K562 (cell line): ENCODE data around the gene RGS9. TPM values are rescaled to one million over a fixed set of nuclear protein-coding genes. Genes with fewer than 3 reads are reported as not detected.

ENCODE experiments used
- ARHGAP35 ChIP-seq: fragments of 450-650 bp; IDR thresholded peaks from 2 replicates; pipeline ENCODE4 v1.6.1; 2018; ENCODE audit not compliant: partially characterized antibody
- CHD2 ChIP-seq: IDR thresholded peaks from 2 replicates; pipeline ENCODE4 v1.6.1; 2011; ENCODE audit warnings: low read depth, low read length
- COPS2 ChIP-seq: fragments of 450-650 bp; conservative IDR thresholded peaks from 2 replicates; pipeline ENCODE4 v1.6.1; 2016; ENCODE audit warnings: mild to moderate bottlenecking, moderate library complexity
- DMBX1 ChIP-seq: fragments of 250-450 bp; sonication (Bioruptor Pico); IDR thresholded peaks from 2 replicates; pipeline ENCODE4 v1.8.0; 2022; ENCODE audit warnings: inconsistent platforms, mild to moderate bottlenecking, moderate library complexity, borderline replicate concordance
- HMG20B ChIP-seq: fragments of 250-450 bp; sonication (Bioruptor Pico); IDR thresholded peaks from 2 replicates; pipeline ENCODE4 v1.5.0; 2021; ENCODE audit warnings: mild to moderate bottlenecking
- KAT2B ChIP-seq: IDR thresholded peaks from one replicate; pipeline ENCODE4 v1.6.1; 2012; ENCODE audit warnings: low read depth, mild to moderate bottlenecking, control low read depth, inconsistent platforms, low read length, moderate library complexity
- MAFK ChIP-seq: IDR thresholded peaks from 2 replicates; pipeline ENCODE4 v1.6.1; 2011; ENCODE audit warnings: low read length, improper control_type of control experiment
- MTA3 ChIP-seq: fragments of 450-650 bp; formaldehyde crosslinking; IDR thresholded peaks from 2 replicates; pipeline ENCODE4 v1.6.1; 2017; ENCODE audit warnings: mild to moderate bottlenecking, borderline replicate concordance
- NFXL1 ChIP-seq: fragments of 450-650 bp; formaldehyde crosslinking; IDR thresholded peaks from 2 replicates; pipeline ENCODE4 v1.4.0; 2021; ENCODE audit warnings: mild to moderate bottlenecking
- POLR3A ChIP-seq: IDR thresholded peaks from 2 replicates; pipeline ENCODE4 v1.6.1; 2011; ENCODE audit warnings: borderline replicate concordance, mild to moderate bottlenecking, moderate library complexity; ENCODE audit not compliant: insufficient read length, insufficient read depth; ENCODE audit errors: extremely low read depth
- RERE ChIP-seq: sonication (generic); formaldehyde crosslinking; IDR thresholded peaks from 2 replicates; pipeline ENCODE4 v1.8.0; 2023; ENCODE audit warnings: missing genetic modification reagents, mild to moderate bottlenecking, borderline replicate concordance
- STAT5A ChIP-seq: IDR thresholded peaks from 2 replicates; pipeline ENCODE4 v1.6.1; 2012; ENCODE audit warnings: low read length, inconsistent platforms, borderline replicate concordance
- ZNF217 ChIP-seq: sonication (generic); formaldehyde crosslinking; IDR thresholded peaks from 2 replicates; pipeline ENCODE4 v1.8.0; 2022; ENCODE audit warnings: mild to moderate bottlenecking, missing genetic modification reagents
- ZNF384 ChIP-seq: IDR thresholded peaks from 2 replicates; pipeline ENCODE4 v1.6.1; 2012; ENCODE audit warnings: low read depth, low read length, improper control_type of control experiment
- ZNF583 ChIP-seq: fragments of 250-450 bp; sonication (Bioruptor Pico); IDR thresholded peaks from 2 replicates; pipeline ENCODE4 v1.4.0; 2020
- polyA plus RNA-seq, 8 experiments: library from polyadenylated mRNA; depleted of rRNA in 4 of 8; stranded (reverse) in 5 of 8; unstranded in 3 of 8; fragments of >200 nt; fragmentation: Nextera tagmentation in 2 of 8; fragmentation: Illumina TruSeq in 1 of 8; extraction: Ambion mirVana in 2 of 8; extraction: Trizol in 1 of 8; gene quantifications; 2 replicates each; pipeline versions ENCODE4 v1.2.1 to v1.2.3, GENCODE V29; 2011 to 2014; ENCODE audit warnings: inconsistent platforms in 1 of 8, missing spikeins in 1 of 8
- total RNA-seq, 7 experiments: library from RNA; depleted of rRNA in 6 of 7; stranded (reverse); fragments of >200 nt in 6 of 7; fragmentation: Illumina TruSeq in 2 of 7; extraction: Trizol in 2 of 7; gene quantifications; 2 replicates each; pipeline versions ENCODE4 v1.2.1 to v1.2.3, GENCODE V29; 2011 to 2021; ENCODE audit warnings: low replicate concordance in 1 of 7
- TF ChIP-seq, protein P1 (sequence below): IDR thresholded peaks from 2 replicates; pipeline ENCODE4 v1.6.1; 2014; ENCODE audit warnings: antibody characterized with exemption
- TF ChIP-seq, protein P2 (sequence below): sonication (generic); formaldehyde crosslinking; IDR thresholded peaks from 2 replicates; pipeline ENCODE4 v1.8.1; 2023; ENCODE audit warnings: mild to moderate bottlenecking, missing genetic modification reagents, moderate library complexity
- TF ChIP-seq, protein P3 (sequence below): sonication (generic); formaldehyde crosslinking; IDR thresholded peaks from 2 replicates; pipeline ENCODE4 v1.8.0; 2022; ENCODE audit warnings: mild to moderate bottlenecking, low read depth, missing genetic modification reagents

The RGS9 gene
- total and polyA plus RNA-seq, 9 of the 15 experiments (the other 6 are each of a cell fraction or from before 2014, with no cell fraction given) = 0.18 to 1.4 (median 0.55) TPM

GRCh38 chr17:65122836-65123756, 14.1 kb upstream of the RGS9 start (continued):
- TF ChIP-seq ZNF384 = no peak
- TF ChIP-seq, protein P1, sequence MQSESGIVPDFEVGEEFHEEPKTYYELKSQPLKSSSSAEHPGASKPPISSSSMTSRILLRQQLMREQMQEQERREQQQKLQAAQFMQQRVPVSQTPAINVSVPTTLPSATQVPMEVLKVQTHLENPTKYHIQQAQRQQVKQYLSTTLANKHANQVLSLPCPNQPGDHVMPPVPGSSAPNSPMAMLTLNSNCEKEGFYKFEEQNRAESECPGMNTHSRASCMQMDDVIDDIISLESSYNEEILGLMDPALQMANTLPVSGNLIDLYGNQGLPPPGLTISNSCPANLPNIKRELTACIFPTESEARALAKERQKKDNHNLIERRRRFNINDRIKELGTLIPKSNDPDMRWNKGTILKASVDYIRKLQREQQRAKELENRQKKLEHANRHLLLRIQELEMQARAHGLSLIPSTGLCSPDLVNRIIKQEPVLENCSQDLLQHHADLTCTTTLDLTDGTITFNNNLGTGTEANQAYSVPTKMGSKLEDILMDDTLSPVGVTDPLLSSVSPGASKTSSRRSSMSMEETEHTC = no peak
- TF ChIP-seq STAT5A = no peak
- no peak for TF ChIP-seq CHD2
- 0 out of 2 replicates have a peak, but pooled peaks have one; percentile 7 for TF ChIP-seq ZNF583 (CRISPR knock-in tag)
- TF ChIP-seq POLR3A = no peak
- no peak for TF ChIP-seq DMBX1
- TF ChIP-seq, protein P2, sequence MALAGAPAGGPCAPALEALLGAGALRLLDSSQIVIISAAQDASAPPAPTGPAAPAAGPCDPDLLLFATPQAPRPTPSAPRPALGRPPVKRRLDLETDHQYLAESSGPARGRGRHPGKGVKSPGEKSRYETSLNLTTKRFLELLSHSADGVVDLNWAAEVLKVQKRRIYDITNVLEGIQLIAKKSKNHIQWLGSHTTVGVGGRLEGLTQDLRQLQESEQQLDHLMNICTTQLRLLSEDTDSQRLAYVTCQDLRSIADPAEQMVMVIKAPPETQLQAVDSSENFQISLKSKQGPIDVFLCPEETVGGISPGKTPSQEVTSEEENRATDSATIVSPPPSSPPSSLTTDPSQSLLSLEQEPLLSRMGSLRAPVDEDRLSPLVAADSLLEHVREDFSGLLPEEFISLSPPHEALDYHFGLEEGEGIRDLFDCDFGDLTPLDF (CRISPR knock-in tag) = no peak
- TF ChIP-seq RERE = no peak
- TF ChIP-seq MAFK = no peak
- TF ChIP-seq ARHGAP35 = no peak
- no peak for TF ChIP-seq COPS2
- no peak for TF ChIP-seq HMG20B (CRISPR knock-in tag)
- TF ChIP-seq MTA3 = 0 out of 2 replicates have a peak, but pooled peaks have one; percentile 60
- no peak for TF ChIP-seq ZNF217
- TF ChIP-seq, protein P3, sequence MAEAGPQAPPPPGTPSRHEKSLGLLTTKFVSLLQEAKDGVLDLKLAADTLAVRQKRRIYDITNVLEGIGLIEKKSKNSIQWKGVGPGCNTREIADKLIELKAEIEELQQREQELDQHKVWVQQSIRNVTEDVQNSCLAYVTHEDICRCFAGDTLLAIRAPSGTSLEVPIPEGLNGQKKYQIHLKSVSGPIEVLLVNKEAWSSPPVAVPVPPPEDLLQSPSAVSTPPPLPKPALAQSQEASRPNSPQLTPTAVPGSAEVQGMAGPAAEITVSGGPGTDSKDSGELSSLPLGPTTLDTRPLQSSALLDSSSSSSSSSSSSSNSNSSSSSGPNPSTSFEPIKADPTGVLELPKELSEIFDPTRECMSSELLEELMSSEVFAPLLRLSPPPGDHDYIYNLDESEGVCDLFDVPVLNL = no peak
- no peak for TF ChIP-seq NFXL1
- TF ChIP-seq KAT2B = no peak
